NCI-H187 treated with DMSO at 0.1 percent for 48 hours (cell line): ENCODE results near the gene AFTPH.
"Not testable (repeated sequence)": the region's sequence is repeated elsewhere in the genome, so short reads cannot be mapped to it uniquely, and the experiment has no call there.

Experiments
- DNase-seq: peaks from one replicate; lab custom pipeline; 2025; lab: John Stamatoyannopoulos, UW

The AFTPH gene

DNA sequence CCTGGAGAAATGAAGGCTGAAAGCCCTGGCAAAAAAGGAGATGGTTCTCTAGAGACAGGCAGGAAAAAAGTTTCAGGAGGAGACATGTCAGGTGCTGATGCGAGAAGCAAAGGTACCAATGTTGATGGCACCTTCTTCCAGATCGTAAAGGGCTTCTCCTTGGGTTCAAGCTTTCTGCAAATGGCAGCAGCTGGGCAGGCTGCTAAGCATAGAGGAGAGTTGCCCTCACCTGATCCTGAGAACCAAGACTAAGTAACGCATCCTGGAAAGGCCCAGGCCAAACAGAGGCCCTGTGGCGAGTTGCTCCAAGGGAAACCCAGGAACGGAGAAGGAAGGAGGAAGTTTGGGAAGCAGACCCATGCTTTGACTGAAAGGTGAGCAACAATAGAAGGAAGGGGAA is 23.6 kb upstream of the AFTPH start:
- DNase-seq = no peak

GRCh38 chr2:64501946-64502345 is 22.2 kb upstream of the AFTPH start:
- DNase-seq = no peak

GRCh38 chr2:64502860-64503259 is 21.3 kb upstream of the AFTPH start:
- no peak for DNase-seq

- no peak for DNase-seq
These were observed 19.1 kb upstream of the AFTPH start for GRCh38 chr2:64504774-64505720.

- no peak for DNase-seq
These were observed 17.4 kb upstream of the AFTPH start for GRCh38 chr2:64506686-64507085.

DNA sequence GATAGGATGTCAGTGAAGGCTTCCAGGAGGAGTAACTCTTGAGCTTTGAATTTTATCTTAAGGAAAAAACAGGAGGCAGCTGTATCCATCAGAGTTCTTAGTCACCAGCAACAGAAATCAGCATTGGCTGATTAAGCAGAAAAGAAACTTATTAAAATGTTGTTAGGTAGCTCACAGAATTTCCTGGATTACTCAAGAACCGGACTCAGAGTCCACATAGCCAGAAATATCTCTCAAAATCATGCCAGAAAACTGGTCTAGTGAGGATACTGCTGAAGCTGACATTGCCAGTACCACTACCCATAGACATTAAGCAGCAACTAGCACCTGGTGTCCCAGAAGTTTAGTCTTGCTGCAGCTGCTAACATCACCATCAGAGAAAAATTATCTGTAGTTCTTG is 10.1 kb upstream of the AFTPH start:
- DNase-seq = no peak

DNA sequence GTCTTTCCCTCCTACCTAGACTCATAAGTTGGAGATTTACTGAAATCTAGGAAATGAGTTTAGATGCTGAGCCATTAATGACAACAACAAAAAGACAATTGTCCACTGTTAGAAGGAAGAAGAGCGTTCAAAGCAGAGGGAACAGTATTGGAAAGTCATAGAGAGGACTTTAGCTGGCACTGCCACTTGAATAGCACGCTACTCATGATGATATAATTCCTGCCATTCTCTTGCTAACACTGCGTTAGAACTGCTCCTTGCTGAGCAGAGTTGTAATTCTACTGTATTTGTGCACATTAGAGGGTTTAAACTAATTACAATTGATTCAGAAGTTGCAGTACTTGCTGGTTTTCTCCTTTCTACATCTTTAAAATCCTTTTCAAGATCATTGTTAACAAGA is 9.0 kb upstream of the AFTPH start:
- no peak for DNase-seq

DNA sequence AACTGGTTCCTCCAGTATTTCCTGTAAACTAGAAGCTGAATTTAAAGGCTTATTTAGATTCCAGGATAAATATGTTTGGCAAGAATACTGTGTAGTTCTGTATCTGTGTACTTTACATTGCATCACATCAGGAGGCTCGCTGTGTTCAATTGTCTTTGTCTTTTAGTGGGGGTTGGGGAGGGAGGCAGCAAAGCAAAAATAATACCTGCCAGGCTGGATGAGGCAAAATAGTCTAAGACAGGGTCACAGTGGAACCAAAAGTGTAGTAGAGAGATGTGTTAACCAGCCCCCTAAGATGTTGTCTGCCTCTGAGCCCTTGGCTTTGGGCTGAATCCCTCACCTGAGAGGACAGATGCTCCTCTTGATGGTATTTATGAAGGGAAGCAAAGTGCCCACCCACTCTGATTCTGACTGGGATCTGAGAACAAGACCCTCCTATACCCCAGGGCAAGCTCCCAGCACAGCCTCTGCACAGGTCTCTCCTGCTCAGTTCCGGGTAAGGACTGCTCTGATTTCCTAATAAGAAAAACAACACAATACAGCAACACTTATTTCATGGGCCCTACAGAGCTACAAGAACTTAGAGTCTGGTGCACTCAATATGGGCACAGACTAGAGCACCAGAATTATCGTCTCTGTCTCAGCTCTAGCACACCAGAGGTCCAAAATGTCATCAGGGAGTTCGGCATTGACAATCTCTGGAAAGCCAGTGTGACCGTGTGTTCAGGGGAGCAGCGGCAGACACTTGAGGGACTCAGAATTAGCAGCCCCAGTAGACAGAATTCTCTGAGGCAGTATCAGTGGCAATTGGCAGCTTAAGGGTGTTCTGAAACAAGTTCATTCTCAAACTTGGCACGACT is 7.2 kb upstream of the AFTPH start:
- no peak for DNase-seq

DNA sequence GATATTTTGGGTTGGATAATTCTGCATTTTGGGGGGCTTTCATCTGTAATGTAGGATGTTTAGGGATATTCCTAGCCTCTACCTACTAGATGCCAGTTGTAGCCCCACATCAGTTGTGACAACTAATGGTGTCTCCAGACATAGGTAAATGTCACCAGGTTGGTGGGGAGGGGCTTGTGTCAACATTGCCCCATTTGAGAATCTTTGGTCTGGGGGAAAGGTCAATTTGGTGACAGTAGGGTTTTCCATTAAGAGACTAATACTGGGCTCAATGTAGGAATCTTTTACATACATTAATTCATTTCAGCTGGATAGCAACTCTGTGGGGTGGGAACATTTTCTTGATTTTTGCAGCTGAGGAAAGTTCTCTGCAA is 6.6 kb upstream of the AFTPH start:
- no peak for DNase-seq

DNA sequence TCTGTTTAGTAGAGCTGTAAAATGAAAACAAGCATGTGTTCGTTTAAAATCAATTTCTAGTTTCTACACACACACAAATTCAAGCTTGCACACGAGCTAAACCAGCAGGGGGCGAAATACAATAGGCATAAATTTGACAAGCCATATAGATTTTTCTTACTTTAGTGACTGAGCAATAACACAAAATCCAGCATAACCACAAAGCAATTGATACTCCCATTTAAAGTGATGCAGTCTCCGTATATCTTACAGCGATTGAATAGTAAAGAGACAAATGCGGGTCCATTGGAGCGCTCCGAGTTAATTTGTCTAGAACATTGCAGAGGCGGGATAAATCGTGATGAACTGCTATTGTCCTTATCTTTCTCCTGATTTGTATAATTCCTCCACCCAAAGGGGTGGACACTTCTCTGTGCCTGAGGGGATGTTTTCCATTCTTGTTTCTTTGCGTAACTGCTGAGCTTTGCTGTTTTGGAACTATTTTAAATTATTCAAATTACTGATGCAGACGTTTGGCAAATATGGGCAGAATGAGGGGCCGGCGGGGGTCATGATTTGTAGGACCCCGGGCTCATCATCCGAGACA is 1.2 kb upstream of the AFTPH start:
- DNase-seq = peak; percentile 85

GRCh38 chr2:64524604-64525316 is 632 bp downstream of the AFTPH start:
- no peak for DNase-seq

- no peak for DNase-seq
These were observed 1.1 kb downstream of the AFTPH start for GRCh38 chr2:64525317-64525613.

DNA sequence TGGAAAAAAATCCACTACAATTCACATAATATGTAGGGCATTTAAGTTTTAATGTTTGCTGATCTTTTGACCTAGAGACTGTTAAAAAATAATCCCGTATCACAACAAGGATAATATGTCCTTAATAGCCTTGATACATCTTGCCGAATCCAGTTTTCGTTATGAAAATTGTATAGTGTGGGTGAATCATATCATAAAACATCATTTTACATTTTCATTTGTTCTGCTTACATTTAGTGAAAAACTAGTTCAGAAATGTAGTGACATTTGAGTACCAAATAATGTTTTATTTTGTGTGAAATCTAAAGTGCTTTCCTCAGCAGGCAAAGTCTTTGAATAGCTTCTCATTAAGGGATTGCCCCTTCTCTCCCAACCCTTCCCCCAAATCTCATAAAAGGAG is 1.9 kb downstream of the AFTPH start:
- DNase-seq = no peak

GRCh38 chr2:64530946-64531345 is 6.8 kb downstream of the AFTPH start:
- not testable (repeated sequence) for DNase-seq

DNA sequence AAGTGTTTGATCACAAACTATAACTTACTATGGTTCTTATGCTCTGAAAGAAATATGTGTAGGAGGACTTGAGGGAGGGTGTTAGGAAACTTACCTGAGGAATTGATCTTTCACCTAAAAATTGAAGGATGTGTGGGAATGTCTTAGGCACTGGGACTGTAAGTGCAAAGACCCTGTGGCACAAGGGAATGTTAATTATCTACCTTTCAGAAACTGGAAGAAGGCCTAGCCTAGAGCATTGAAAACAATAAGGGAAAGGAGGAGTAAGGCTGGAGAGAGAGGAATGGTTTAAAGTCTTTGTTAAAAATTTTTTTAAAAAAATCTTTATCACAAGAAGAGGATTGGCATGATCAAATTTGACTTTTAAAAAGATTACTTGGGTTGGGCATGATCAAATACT is 7.9 kb downstream of the AFTPH start:
- DNase-seq = no peak

- DNase-seq = no peak
These were observed 9.8 kb downstream of the AFTPH start for GRCh38 chr2:64533882-64534281.

- no peak for DNase-seq
These were observed 10.2 kb downstream of the AFTPH start for GRCh38 chr2:64534363-64534762.

- DNase-seq = no peak
These were observed 10.9 kb downstream of the AFTPH start for GRCh38 chr2:64535024-64535423.

- DNase-seq = no peak
These were observed 13.9 kb downstream of the AFTPH start for GRCh38 chr2:64537991-64538390.

GRCh38 chr2:64538764-64539433 is 14.8 kb downstream of the AFTPH start:
- no peak for DNase-seq

DNA sequence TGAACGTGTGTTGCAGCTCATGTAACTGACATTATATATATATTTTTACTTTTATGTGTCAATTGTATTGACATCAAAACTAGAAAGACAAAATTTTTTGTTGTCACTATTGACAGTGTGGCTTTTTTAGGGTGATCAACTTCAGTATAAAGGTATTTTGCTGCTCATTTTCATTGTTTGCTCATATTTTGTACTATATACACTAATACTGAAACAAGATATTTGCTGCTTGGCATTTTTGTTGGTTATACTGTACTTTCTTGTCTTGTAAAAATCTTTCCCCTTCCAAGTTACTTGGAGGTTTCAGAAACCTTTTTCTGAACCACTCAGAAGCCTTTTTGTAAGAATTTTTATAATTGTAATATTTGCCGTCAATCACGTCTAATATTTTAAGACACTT is 16.5 kb downstream of the AFTPH start:
- DNase-seq = no peak

DNA sequence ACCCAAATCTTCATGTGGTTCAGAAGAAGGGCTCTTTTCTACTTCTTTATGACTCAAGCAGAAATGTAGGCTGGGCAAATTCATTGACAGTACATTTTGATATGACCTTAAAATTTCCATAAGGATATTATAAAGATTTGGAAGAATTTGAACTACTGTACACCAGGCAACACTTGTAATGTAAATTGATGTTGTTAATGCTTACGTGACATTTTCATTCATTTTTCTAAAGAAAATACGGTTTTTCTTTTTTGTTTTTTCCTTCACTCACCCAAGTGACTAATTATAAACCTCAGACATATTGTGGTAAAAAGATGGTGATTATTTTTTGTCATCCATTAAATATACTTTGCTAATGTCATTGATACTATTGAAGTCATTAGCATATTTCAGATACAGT is 17.4 kb downstream of the AFTPH start:
- no peak for DNase-seq
